ENCODE measurements around the gene DNAJB13. TPM values are rescaled to one million over a fixed set of nuclear protein-coding genes. Genes with fewer than 3 reads are reported as not detected.

DNAJB13 gene
- total and polyA plus RNA-seq, 10 of the 15 experiments (the other 5 are each of a cell fraction or from before 2014, with no cell fraction given): 0.07 to 0.76 (median 0.15) TPM; not detected in 7

DNA sequence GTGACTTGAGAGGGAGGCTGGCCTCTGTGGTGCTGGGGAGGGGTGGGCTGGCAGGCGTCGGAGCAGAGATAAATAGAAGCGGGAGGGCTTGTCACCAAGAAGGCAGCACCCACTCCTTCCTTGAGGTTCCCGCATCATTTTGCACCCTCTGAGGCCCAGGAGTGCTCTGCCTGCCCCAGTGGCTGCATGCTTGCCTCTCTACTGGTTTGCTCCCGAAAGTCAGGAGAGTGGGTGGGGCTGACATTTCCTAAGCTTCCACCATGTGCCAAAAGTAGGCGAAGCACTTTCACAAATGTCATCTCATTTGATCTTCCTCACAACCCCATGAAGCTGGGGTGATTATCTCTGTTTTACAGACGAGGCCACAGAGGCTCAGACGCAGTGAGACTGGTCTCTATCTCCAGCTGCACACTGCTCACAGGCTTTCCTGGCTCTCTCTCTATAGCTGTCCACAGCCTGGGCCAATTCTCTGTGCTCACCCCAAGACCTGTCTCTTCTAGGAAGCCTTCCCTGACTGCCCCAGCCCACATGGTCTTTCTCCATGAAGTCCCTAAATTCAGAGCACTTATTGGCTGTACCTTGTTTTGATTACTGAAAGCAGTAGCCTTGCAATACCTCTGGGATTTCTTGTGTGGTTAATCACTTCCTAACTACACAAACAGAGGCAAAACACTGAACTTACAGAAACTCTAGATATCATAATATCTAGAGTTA lies 60.7 kb downstream of the DNAJB13 start (continued):
- TF ChIP-seq, protein P1, sequence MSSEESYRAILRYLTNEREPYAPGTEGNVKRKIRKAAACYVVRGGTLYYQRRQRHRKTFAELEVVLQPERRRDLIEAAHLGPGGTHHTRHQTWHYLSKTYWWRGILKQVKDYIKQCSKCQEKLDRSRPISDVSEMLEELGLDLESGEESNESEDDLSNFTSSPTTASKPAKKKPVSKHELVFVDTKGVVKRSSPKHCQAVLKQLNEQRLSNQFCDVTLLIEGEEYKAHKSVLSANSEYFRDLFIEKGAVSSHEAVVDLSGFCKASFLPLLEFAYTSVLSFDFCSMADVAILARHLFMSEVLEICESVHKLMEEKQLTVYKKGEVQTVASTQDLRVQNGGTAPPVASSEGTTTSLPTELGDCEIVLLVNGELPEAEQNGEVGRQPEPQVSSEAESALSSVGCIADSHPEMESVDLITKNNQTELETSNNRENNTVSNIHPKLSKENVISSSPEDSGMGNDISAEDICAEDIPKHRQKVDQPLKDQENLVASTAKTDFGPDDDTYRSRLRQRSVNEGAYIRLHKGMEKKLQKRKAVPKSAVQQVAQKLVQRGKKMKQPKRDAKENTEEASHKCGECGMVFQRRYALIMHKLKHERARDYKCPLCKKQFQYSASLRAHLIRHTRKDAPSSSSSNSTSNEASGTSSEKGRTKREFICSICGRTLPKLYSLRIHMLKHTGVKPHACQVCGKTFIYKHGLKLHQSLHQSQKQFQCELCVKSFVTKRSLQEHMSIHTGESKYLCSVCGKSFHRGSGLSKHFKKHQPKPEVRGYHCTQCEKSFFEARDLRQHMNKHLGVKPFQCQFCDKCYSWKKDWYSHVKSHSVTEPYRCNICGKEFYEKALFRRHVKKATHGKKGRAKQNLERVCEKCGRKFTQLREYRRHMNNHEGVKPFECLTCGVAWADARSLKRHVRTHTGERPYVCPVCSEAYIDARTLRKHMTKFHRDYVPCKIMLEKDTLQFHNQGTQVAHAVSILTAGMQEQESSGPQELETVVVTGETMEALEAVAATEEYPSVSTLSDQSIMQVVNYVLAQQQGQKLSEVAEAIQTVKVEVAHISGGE (CRISPR knock-in tag; IDR thresholded peaks at IDR 0.05): no peak
- TF ChIP-seq RAD51 (IDR thresholded peaks at IDR 0.05): 0 out of 2 replicates have a peak, but pooled peaks have one; percentile 16
- peak; percentile 88 for TF ChIP-seq FOXM1 (IDR thresholded peaks at IDR 0.05; ENCODE audit: low read depth, low read length)
- no peak for TF ChIP-seq CHD4 (IDR thresholded peaks at IDR 0.05)
- peak; percentile 76; the same call in 1 of the 2 replicates for TF ChIP-seq TBL1XR1 (IDR thresholded peaks at IDR 0.05; ENCODE audit: low read depth, low read length)
- TF ChIP-seq ZZZ3 (IDR thresholded peaks at IDR 0.05; ENCODE audit: control insufficient read depth, insufficient read length, low read depth): no peak
- TF ChIP-seq GATAD2B (conservative IDR thresholded peaks at IDR 0.05; ENCODE audit: low read depth): no peak

Data from GM12878 (cell line).